Hepatocyte (in vitro differentiated cells): ENCODE results near the gene PERM1. TPM values are rescaled to one million over a fixed set of nuclear protein-coding genes. Genes with fewer than 3 reads are reported as not detected.

ENCODE experiments used
- DNase-seq: peaks from one replicate; pipeline ENCODE4 v3.0.0-alpha.2; 2016; ENCODE audit warnings: low spot score
- H2AFZ ChIP-seq: fragments of 200-600 bp; sonication (generic); 2 replicates; pipeline ENCODE4 v1.6.0; 2016; ENCODE audit warnings: antibody characterized with exemption, mild to moderate bottlenecking
- H3K27ac ChIP-seq: fragments of 200-600 bp; sonication (generic); 2 replicates; pipeline ENCODE4 v1.5.1; 2016; ENCODE audit warnings: mild to moderate bottlenecking
- H3K27me3 ChIP-seq: fragments of 200-600 bp; sonication (generic); 2 replicates; pipeline ENCODE4 v1.6.1; 2016
- H3K36me3 ChIP-seq: fragments of 200-600 bp; sonication (generic); replicated peaks from 2 replicates; pipeline ENCODE4 v1.5.1; 2016; ENCODE audit warnings: low read depth; ENCODE audit not compliant: insufficient read depth
- H3K4me1 ChIP-seq: fragments of 200-600 bp; sonication (generic); 2 replicates; pipeline ENCODE4 v1.5.1; 2016; ENCODE audit warnings: mild to moderate bottlenecking, moderate library complexity; ENCODE audit not compliant: insufficient read depth
- H3K4me2 ChIP-seq: fragments of 200-600 bp; sonication (generic); 2 replicates; pipeline ENCODE4 v1.6.0; 2016
- H3K4me3 ChIP-seq: fragments of 200-600 bp; sonication (generic); 2 replicates; pipeline ENCODE4 v1.5.1; 2016; ENCODE audit warnings: mild to moderate bottlenecking
- H3K79me2 ChIP-seq: fragments of 200-600 bp; sonication (generic); 2 replicates; pipeline ENCODE4 v1.6.0; 2017; ENCODE audit warnings: mild to moderate bottlenecking
- H3K9me2 ChIP-seq: fragments of 200-600 bp; sonication (generic); replicated peaks from 2 replicates; pipeline ENCODE4 v1.6.0; 2017; ENCODE audit warnings: mild to moderate bottlenecking; ENCODE audit not compliant: insufficient read depth
- H3K9me3 ChIP-seq: fragments of 200-600 bp; sonication (generic); 2 replicates; pipeline ENCODE4 v1.5.1; 2016; ENCODE audit warnings: low read depth, mild to moderate bottlenecking
- H4K20me1 ChIP-seq: fragments of 200-600 bp; sonication (generic); 2 replicates; pipeline ENCODE4 v1.6.0; 2016; ENCODE audit warnings: mild to moderate bottlenecking; ENCODE audit not compliant: insufficient read depth, poor library complexity, severe bottlenecking
- CTCF ChIP-seq: fragments of 200-600 bp; sonication (generic); IDR thresholded peaks from 2 replicates; pipeline ENCODE4 v1.5.1; 2016; ENCODE audit warnings: antibody characterized with exemption, mild to moderate bottlenecking; ENCODE audit not compliant: poor library complexity
- EZH2 ChIP-seq: fragments of 200-600 bp; sonication (generic); IDR thresholded peaks from 2 replicates; pipeline ENCODE4 v1.6.1; 2016; ENCODE audit warnings: antibody characterized with exemption, mild to moderate bottlenecking, borderline replicate concordance
- EZH2phosphoT487 ChIP-seq: fragments of 200-600 bp; sonication (generic); IDR thresholded peaks from one replicate; pipeline ENCODE4 v1.6.1; 2018; ENCODE audit warnings: antibody characterized with exemption, mild to moderate bottlenecking, low read depth, moderate library complexity; ENCODE audit not compliant: unreplicated experiment, severe bottlenecking
- WGBS: methylation state at CpG from one replicate; pipeline ENCODE4 v1.1.6; 2016; ENCODE audit warnings: low lambda C conversion rate; ENCODE audit errors: missing lambda C conversion rate; 5-methylcytosine and 5-hydroxymethylcytosine counted together
- polyA plus RNA-seq: library from polyadenylated mRNA; unstranded; fragments of >200 nt; fragmentation: Nextera tagmentation; extraction: Ambion mirVana; gene quantifications from 2 replicates; pipeline ENCODE4 v1.2.1, GENCODE V29; 2016
- total RNA-seq: library from RNA; depleted of rRNA; stranded (reverse); fragments of >200 nt; gene quantifications from 2 replicates; pipeline ENCODE4 v1.2.3, GENCODE V29; 2014

PERM1 gene
- total and polyA plus RNA-seq, 2 experiments from 2014 or later = 1.3 TPM; not detected in 1

DNA sequence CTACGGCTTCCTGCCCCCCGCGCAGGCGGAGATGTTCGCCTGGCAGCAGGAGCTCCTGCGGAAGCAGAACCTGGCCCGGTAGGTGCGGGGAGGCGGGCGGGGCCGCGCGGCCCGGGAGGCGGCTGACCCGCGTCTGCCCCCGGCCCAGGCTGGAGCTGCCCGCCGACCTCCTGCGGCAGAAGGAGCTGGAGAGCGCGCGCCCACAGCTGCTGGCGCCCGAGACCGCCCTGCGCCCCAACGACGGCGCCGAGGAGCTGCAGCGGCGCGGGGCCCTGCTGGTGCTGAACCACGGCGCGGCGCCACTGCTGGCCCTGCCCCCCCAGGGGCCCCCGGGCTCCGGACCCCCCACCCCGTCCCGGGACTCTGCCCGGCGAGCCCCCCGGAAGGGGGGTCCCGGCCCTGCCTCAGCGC lies 39.5 kb downstream of the PERM1 start:
- Histone ChIP-seq H3K4me2 (peak overlapping the region; percentile 96), H3K36me3 (no peaks in the 10 kb centered on the region), H2AFZ (no peak overlapping the region), H3K4me1 (peaks cover 42% of the 10 kb centered on the region), H3K27ac (peak overlapping the region; percentile 70), H4K20me1 (no peaks in the 10 kb centered on the region), H3K79me2 (no peaks in the 10 kb centered on the region), H3K4me3 (peak overlapping the region; percentile 27), H3K9me3 (no peaks in the 10 kb centered on the region), H3K9me2 (no peaks in the 10 kb centered on the region), H3K27me3 (peaks cover 22% of the 10 kb centered on the region)
- TF ChIP-seq EZH2phosphoT487 = no peak
- TF ChIP-seq EZH2 = no peak
- TF ChIP-seq CTCF = no peak
- peak; percentile 61 for DNase-seq
- 0% methylated on average over 4 of the region's 48 CpGs for WGBS

DNA sequence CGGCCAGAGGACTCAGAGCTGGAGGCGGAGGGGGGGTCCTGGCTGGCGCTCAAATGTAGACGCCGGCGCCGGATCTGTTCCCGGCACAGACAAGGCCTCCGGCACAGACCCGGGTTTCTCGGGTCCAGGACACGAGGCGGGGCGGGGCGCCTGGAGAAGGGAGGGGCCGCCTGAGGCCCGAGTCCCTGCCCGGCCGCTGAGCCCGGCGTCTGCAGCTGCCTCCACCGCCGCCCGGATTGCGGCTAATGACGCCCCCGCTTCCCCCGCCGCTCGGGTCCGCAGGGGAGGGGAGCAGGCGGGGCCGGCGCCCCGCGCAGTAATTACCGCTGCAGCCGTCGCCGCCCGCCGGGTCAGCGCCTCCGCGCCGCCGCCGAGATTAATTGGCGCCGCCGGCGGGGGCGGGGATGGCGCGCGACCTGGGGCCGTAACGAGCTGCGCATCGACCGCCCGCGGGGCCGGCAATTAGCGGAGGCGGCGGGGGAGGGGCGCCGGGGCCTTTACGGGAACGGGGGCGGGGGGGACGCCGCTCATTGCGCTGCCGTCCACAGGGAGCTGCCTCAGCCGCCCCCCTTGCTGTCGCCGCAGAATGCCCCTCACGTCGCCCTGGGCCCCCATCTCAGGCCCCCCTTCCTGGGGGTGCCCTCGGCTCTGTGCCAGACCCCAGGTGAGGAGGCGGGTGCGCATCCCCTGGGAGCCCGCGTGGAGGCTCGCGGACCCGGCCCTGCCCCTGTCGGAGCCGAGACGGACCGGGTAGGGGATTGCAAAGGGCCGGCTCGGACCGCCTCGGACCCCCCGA lies 40.1 kb downstream of the PERM1 start:
- Histone ChIP-seq H3K27ac (peak overlapping the region; percentile 86), H4K20me1 (no peaks in the 10 kb centered on the region), H3K27me3 (peaks cover 22% of the 10 kb centered on the region), H3K36me3 (no peaks in the 10 kb centered on the region), H3K9me2 (no peaks in the 10 kb centered on the region), H3K4me2 (peak overlapping the region; percentile 96), H3K9me3 (no peaks in the 10 kb centered on the region), H3K4me1 (peaks cover 42% of the 10 kb centered on the region), H3K4me3 (peak overlapping the region; percentile 27), H2AFZ (no peak overlapping the region), H3K79me2 (no peaks in the 10 kb centered on the region)
- peak; percentile 92 for DNase-seq
- TF ChIP-seq CTCF (no peak), EZH2 (no peak), EZH2phosphoT487 (no peak)
- 0% methylated on average over 2 of the region's 98 CpGs for WGBS

DNA sequence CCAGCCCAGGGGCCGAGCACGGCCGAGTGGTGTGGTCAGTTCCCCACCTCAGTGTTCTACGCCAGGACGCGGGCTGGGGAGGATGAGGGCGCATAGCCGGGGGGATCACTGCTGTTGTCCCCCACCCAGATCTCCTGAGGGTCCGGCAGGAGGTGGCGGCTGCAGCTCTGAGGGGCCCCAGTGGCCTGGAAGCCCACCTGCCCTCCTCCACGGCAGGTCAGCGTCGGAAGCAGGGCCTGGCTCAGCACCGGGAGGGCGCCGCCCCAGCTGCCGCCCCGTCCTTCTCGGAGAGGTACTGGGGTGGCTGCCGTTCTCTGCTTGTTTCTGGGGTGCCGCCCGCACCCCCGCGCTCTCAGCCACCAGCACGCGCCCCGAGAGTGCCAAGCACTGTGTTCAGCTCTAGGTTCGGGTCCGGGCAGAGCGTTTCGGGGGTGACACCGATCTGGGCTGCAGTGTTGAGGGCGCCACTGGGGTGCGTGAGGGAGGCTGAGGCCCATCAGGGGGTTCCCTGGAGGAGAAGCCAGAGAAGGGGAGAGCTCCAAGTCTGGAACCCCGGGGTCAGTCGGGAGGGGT lies 40.8 kb downstream of the PERM1 start:
- Histone ChIP-seq H3K36me3 (no peaks in the 10 kb centered on the region), H3K4me3 (no peak overlapping the region), H3K27me3 (peaks cover 22% of the 10 kb centered on the region), H4K20me1 (no peaks in the 10 kb centered on the region), H3K79me2 (no peaks in the 10 kb centered on the region), H3K9me3 (no peaks in the 10 kb centered on the region), H3K9me2 (no peaks in the 10 kb centered on the region), H3K4me1 (peaks cover 42% of the 10 kb centered on the region), H2AFZ (no peak overlapping the region), H3K4me2 (peak overlapping the region; percentile 96), H3K27ac (peak overlapping the region; percentile 86)
- DNase-seq = no peak
- TF ChIP-seq CTCF (no peak), EZH2 (peak; percentile 70)
- WGBS = 9% methylated on average over 34 of the region's 36 CpGs
